T-helper 2 cell (primary cell): ENCODE measurements around the gene RBM48.
"Not testable (repeated sequence)": the region's sequence is repeated elsewhere in the genome, so short reads cannot be mapped to it uniquely, and the experiment has no call there.

ENCODE experiments used
- DNase-seq, 5 experiments: peaks; one replicate each; pipeline versions ENCODE4 v3.0.0 to v3.0.0-alpha.2; 2012 to 2022

Gene RBM48

GRCh38 chr7:92545116-92545515 lies 16.5 kb downstream of the RBM48 start:
- not testable (repeated sequence) for DNase-seq

DNA sequence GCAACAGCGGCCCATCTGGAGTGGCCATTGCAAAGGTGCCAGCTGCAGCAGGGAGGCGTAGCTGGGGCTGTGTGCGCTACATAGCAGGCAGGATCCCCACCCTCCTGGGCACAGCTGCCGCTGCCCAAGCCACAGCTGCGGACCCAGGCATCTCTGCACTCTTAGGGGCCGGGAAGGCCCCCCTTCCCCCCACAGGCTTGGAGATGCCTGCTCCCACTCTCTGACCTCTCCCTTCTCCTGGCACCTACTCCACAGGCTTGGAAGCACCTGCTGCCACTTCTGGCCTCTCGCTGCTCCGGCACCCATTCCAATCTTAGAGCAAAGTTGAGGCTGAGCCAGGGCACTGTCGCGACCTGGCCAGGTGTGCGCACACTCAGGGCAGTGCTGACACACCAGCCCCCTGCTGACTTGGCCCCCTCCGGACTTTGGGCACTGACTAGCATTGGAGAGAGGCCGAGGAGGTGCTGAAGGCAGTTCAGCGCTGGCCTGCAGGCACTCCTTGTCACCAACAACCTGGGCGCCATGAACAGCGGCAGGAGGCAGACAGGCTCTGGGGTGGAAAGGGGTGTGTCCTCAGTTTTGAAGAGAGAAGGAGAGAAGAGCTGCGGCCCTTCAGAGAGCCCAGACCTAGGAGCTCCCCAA lies 18.4 kb downstream of the RBM48 start:
- DNase-seq = no peak

GRCh38 chr7:92547579-92547978 lies 19.0 kb downstream of the RBM48 start:
- DNase-seq = no peak

DNA sequence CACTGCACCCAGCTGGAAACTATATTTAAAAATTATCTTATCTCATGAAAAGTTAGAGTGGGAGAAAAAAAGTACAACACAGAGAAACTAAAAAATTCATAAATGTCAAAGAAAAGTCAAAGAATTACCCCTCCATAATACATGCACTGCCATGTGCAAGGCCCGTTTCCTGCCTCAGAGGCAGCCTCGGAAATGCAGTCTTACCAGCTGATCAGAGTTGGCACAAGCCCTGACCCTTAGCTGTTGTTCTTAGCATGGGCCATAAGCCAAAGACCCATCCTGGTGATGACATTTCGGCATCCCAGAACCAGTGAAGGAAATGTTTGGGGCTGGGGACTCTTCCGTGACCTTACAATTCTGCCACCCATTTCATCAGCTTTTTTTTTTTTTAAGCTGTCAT lies 21.6 kb downstream of the RBM48 start:
- no peak for DNase-seq

GRCh38 chr7:92557249-92557648 lies 28.7 kb downstream of the RBM48 start:
- no peak for DNase-seq

DNA sequence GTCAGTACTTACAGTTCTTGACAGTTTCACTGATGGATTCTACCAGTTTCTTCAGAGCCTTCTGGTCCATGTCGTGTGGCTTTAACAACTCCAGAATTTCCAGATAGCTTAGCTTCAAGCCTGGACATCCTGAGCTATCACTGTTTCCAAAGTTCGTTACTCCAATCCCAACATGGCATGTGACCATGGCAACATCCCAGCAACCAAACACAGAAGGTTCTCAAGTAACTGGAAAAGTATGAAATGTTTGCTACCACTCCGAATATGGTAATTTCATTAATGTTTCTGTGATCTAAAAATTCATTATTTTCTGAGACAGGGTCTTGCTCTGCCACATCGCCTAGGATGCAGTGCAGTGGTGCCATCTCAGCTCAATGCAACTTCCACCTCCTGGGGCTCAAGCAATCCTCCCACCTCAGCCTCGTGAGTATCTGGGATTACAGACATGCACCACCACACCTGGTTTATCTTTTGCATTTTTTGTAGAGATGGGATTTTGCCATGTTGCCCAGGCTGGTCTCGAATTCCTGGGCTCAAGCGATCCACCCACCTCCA lies 29.3 kb downstream of the RBM48 start:
- no peak for DNase-seq

- DNase-seq = no peak
These were observed 32.0 kb downstream of the RBM48 start for GRCh38 chr7:92560602-92561001.

DNA sequence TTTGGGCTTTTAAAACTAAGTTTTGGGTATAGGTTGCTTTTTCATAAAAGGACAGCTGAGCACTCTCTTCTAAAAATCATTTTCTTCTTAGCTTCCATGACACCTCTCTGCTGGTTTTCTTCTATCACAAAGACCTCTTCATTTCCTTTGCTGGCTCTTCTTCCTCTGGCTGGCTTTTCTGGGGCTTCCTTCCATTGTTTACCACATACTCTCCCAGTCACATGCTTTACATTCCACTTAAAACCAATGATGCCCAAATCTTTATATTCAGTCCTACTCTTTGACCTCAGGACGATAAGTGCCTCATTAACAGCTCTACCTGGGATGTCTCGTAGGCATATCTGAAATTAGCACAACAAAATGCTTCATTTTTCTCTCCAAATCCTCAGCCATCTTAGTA lies 34.8 kb downstream of the RBM48 start:
- no peak for DNase-seq

- no peak for DNase-seq
These were observed 38.9 kb downstream of the RBM48 start for GRCh38 chr7:92567460-92567859.

- no peak for DNase-seq
These were observed 40.5 kb downstream of the RBM48 start for GRCh38 chr7:92569137-92569536.

DNA sequence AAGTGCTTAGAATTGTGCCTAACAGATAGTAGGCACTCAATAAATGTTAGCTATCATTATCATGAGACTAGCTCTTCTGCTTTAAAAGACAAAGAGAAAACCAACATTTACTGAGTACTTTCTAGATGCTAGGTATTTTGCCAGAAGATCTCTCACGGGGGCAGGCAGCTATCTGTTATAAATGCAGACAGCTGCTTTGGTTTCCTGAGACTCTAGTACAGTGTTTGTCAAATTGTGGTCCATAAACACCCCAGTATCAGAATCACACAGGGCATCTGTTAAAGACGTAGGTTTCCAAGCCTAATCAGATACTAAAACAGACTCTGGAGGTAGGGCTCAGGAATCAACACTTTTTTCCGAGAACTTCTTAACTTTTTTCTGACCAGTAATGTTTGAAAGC lies 47.7 kb downstream of the RBM48 start:
- no peak for DNase-seq

- DNase-seq = no peak
These were observed 54.4 kb downstream of the RBM48 start for GRCh38 chr7:92582948-92583347.

DNA sequence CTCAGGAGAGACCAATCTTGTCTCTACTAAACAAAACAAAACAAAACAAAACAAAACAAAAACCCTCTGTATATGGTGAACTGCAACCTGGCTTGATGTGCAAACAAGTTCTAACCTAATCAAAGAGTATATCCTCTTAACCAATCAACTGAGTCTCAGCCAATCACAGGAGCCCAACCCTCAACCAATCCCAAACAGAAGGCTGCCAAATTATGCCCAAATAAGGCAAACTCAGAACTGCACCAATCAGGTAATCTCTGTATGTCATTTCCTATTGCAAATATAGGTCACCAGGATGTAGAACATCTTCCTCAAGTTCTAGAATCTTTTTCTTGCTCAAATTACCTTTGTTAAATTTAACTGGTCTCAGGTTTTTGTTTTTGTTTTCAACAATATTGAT lies 56.4 kb downstream of the RBM48 start:
- peak in 2 of 5 experiments; percentile 19 to 74 for DNase-seq

DNA sequence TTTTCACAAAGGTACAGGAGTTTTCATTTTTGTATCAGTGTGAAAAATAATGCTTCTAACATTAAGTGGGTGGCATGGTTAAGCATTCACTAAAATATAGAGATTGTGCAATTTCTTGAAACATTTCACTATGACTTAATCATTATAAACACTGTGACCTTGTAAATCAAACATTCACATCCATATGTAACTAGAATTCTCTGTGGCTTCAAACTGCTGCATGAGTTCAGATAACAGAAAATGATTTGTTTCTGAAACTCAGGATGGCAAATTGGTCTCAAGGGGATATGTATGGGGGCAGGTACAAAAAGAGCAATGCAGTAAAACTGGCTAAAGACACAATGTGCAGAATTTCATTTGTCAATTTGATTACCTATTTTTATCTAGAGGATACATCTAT lies 57.8 kb downstream of the RBM48 start:
- no peak for DNase-seq

DNA sequence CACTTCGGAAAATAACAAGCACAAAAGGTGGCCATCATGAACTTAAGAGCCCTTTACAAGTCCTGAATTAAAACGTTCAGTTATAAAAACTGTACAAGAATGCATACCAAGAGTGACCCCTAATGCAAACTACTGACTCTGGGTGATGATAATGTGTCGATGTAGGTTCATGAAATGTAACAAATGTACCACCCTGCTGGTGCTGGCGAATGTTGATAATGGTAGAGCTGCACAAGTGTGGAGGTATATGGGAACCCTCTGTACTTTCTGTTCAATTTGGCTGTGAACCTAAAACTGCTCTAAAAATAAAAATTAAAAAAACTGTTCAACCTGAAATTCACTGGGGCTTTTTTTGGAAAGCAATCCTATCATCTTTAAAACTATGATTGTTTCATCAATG lies 58.2 kb downstream of the RBM48 start:
- DNase-seq = no peak
